B cell (primary cell): ENCODE measurements around the gene SRPRB. TPM values are rescaled to one million over a fixed set of nuclear protein-coding genes. Genes with fewer than 3 reads are reported as not detected.

ENCODE experiments used
- ATAC-seq: fragments of 200-7000 bp; cut with Tn5 transposase; one replicate; pipeline ENCODE4 v1.10.0; 2021; ENCODE audit warnings: low read depth, mild to moderate bottlenecking, moderate number of reproducible peaks, moderate library complexity
- CTCF ChIA-PET: fragments of 350-600 bp; sonication (Branson Sonifier 250); formaldehyde crosslinking; loops from one replicate; lab custom pipeline; 2021; ENCODE audit warnings: antibody characterized with exemption, inconsistent platforms; lab: Charles Lee
- POLR2A ChIA-PET: fragments of 350-600 bp; sonication (Branson Sonifier 250); formaldehyde crosslinking; loops from one replicate; lab custom pipeline; 2021; ENCODE audit warnings: antibody characterized with exemption; lab: Charles Lee
- DNase-seq: peaks from one replicate; pipeline ENCODE4 v3.0.0; 2013
- H2AFZ ChIP-seq: 2 replicates; pipeline ENCODE4 v1.6.1; 2012; ENCODE audit warnings: mild to moderate bottlenecking, low read depth, low read length; ENCODE audit not compliant: insufficient read depth, poor library complexity, severe bottlenecking
- H3K27ac ChIP-seq, 2 donors: 1 replicate in 1 of 2; 2 replicates in 1 of 2; pipeline ENCODE4 v1.5.1; 2012 to 2013; ENCODE audit warnings: low read length in 2 of 2, mild to moderate bottlenecking in 2 of 2, moderate library complexity in 1 of 2
- H3K27me3 ChIP-seq, 4 experiments: fragments of 200-600 bp in 1 of 4; sonication (generic) in 1 of 4; replicated peaks in 1 of 4; 1 replicate in 2 of 4; 2 replicates in 2 of 4; pipeline versions ENCODE4 v1.6.1 to v1.7.0; 2013 to 2016; ENCODE audit warnings: low read length in 3 of 4, mild to moderate bottlenecking in 2 of 4, mixed read lengths in 1 of 4, moderate library complexity in 1 of 4; ENCODE audit not compliant: insufficient read depth in 4 of 4, control insufficient read depth in 3 of 4; ENCODE audit errors: control extremely low read depth in 1 of 4
- H3K36me3 ChIP-seq, 2 experiments: replicated peaks in 1 of 2; 1 replicate in 1 of 2; 2 replicates in 1 of 2; pipeline versions ENCODE4 v1.6.1 to v1.7.1; 2013; ENCODE audit warnings: low read length in 1 of 2; ENCODE audit not compliant: insufficient read depth in 2 of 2, control insufficient read depth in 1 of 2; ENCODE audit errors: control extremely low read depth in 1 of 2, extremely low read depth in 1 of 2
- H3K4me1 ChIP-seq, 2 donors: fragments of 200-600 bp in 1 of 2; sonication (generic) in 1 of 2; 1 replicate in 1 of 2; 2 replicates in 1 of 2; pipeline versions ENCODE4 v1.5.1 to v1.6.1; 2013 to 2017; ENCODE audit warnings: low read length in 2 of 2; ENCODE audit not compliant: control insufficient read depth in 2 of 2, insufficient read depth in 2 of 2
- H3K4me2 ChIP-seq: replicated peaks from 2 replicates; pipeline ENCODE3; 2012; ENCODE audit warnings: mild to moderate bottlenecking, low read depth, low read length; ENCODE audit not compliant: poor library complexity, severe bottlenecking
- H3K4me3 ChIP-seq, 5 experiments: fragments of 200-600 bp in 1 of 5; sonication (generic) in 1 of 5; 1 replicate in 3 of 5; 2 replicates in 2 of 5; pipeline versions ENCODE4 v1.5.1 to v1.7.0; 2011 to 2016; ENCODE audit warnings: low read length in 4 of 5, mild to moderate bottlenecking in 4 of 5, low read depth in 2 of 5, control low read depth in 1 of 5, moderate library complexity in 1 of 5; ENCODE audit not compliant: insufficient read depth in 1 of 5; ENCODE audit errors: control extremely low read depth in 1 of 5, extremely low read depth in 1 of 5
- H3K79me2 ChIP-seq: fragments of 200-600 bp; sonication (generic); one replicate; pipeline ENCODE4 v1.6.0; 2016; ENCODE audit warnings: low read length; ENCODE audit not compliant: control insufficient read depth, insufficient read depth
- H3K9ac ChIP-seq: fragments of 200-600 bp; sonication (generic); 2 replicates; pipeline ENCODE4 v1.6.1; 2017; ENCODE audit warnings: mild to moderate bottlenecking, low read length, moderate library complexity
- H3K9me3 ChIP-seq, 3 donors: one replicate each; pipeline versions ENCODE4 v1.6.1 to v1.7.1; 2013; ENCODE audit warnings: low read length in 2 of 3; ENCODE audit not compliant: control insufficient read depth in 2 of 3, insufficient read depth in 1 of 3; ENCODE audit errors: control extremely low read depth in 1 of 3
- H4K20me1 ChIP-seq: 2 replicates; pipeline ENCODE4 v1.6.0; 2012; ENCODE audit warnings: mild to moderate bottlenecking, low read length; ENCODE audit not compliant: insufficient read depth, control insufficient read depth, poor library complexity, severe bottlenecking
- H3K27ac Mint-ChIP-seq: one replicate; pipeline ENCODE4 v1.8.0; 2021; ENCODE audit warnings: mixed read lengths
- H3K27me3 Mint-ChIP-seq: one replicate; pipeline ENCODE4 v1.8.0; 2021; ENCODE audit warnings: mixed read lengths
- H3K4me1 Mint-ChIP-seq: one replicate; pipeline ENCODE4 v1.8.0; 2021; ENCODE audit warnings: mixed read lengths
- H3K4me3 Mint-ChIP-seq: one replicate; pipeline ENCODE4 v1.8.0; 2021; ENCODE audit warnings: mixed read lengths
- H3K9me3 Mint-ChIP-seq: one replicate; pipeline ENCODE4 v1.8.0; 2022; ENCODE audit warnings: mixed read lengths; ENCODE audit not compliant: insufficient read depth
- CTCF ChIP-seq: fragments of 200-600 bp; IDR thresholded peaks from one replicate; pipeline ENCODE4 v1.8.0; 2022; ENCODE audit warnings: antibody characterized with exemption, mild to moderate bottlenecking
- EZH2 ChIP-seq: IDR thresholded peaks from 2 replicates; pipeline ENCODE4 v1.6.1; 2012; ENCODE audit warnings: borderline replicate concordance, low read depth, mild to moderate bottlenecking, moderate library complexity, low read length; ENCODE audit not compliant: insufficient read depth, poor library complexity, severe bottlenecking
- intact Hi-C: fragments of 100-400 bp; cut with micrococcal nuclease; formaldehyde crosslinking; loops from one replicate; pipeline ENCODE4 v1.10.0; 2022
- polyA plus RNA-seq: library from polyadenylated mRNA; depleted of rRNA; stranded (reverse); fragments of >200 nt; gene quantifications from 2 replicates; pipeline ENCODE4 v1.2.3, GENCODE V29; 2012
- total RNA-seq, 2 donors: library from RNA; stranded (reverse); fragments of 120-200 nt in 1 of 2; gene quantifications; 1 replicate in 1 of 2; 2 replicates in 1 of 2; pipeline versions ENCODE4 v1.2.3 to v1.2.4, GENCODE V29; 2013 to 2022

SRPRB gene
- total and polyA plus RNA-seq, 2 donors (not counting 1 experiment from before 2014, with no cell fraction given) = 10.1 to 28.8 TPM

DNA sequence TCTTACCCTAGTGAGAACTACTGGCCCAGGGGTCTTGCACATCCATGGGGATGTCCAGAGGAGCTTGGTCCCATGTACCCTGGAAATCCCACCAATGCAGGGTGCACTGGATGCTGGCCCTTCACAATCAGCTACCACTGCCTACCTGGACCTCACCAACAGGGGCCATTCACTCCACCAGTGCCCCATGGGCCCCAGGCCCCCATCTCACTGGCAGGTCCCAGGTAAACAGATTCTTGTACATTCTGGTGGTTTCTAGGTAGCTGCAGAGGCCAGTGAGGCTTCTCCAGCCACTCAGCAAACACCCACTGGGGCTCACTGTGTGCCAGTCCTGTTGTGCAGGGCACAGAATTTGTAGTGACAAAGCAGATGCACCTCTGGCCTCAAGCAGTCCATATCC, 65.2 kb downstream of the SRPRB start:
- H2AFZ ChIP-seq = no peak overlapping the region
- POLR2A ChIA-PET = no interaction called here
- no peaks in the 10 kb centered on the region for H4K20me1 ChIP-seq
- H3K27me3 Mint-ChIP-seq = peaks cover 33% of the 10 kb centered on the region
- peaks cover 0 to 2% (median 0%) of the 10 kb centered on the region in 4 experiments for H3K27me3 ChIP-seq
- H3K79me2 ChIP-seq = no peaks in the 10 kb centered on the region
- TF ChIP-seq EZH2 = no peak
- TF ChIP-seq CTCF = no peak
- H3K36me3 ChIP-seq = no peaks in the 10 kb centered on the region
- H3K9ac ChIP-seq = no peak overlapping the region
- DNase-seq (no peak), ATAC-seq (no peak)
- H3K4me1 ChIP-seq = no peaks in the 10 kb centered on the region
- no peak overlapping the region for H3K27ac Mint-ChIP-seq
- no peak overlapping the region for H3K27ac ChIP-seq
- intact Hi-C loops = no loop called here
- peaks cover 0 to 5% (median 0%) of the 10 kb centered on the region in 3 donors for H3K9me3 ChIP-seq
- no peak overlapping the region for H3K4me2 ChIP-seq
- no peaks in the 10 kb centered on the region for H3K4me1 Mint-ChIP-seq
- CTCF ChIA-PET = no interaction called here
- no peaks in the 10 kb centered on the region for H3K9me3 Mint-ChIP-seq
- H3K4me3 ChIP-seq = no peak overlapping the region
- H3K4me3 Mint-ChIP-seq = no peak overlapping the region

Other genes starting within 250 kb of the SRPRB start
- gene CDV3, start 232.1 kb upstream of the SRPRB start, total RNA-seq = 179 and 188 TPM in 2 replicates
- 39.8 and 71.8 TPM in 2 replicates for gene CDV3, start 232.1 kb upstream of the SRPRB start, polyA plus RNA-seq
- gene TOPBP1, start 143.9 kb upstream of the SRPRB start, total RNA-seq = 47.7 and 53.7 TPM in 2 replicates
- 34.2 and 38.5 TPM in 2 replicates for gene TOPBP1, start 143.9 kb upstream of the SRPRB start, polyA plus RNA-seq
- gene TF, start 59.4 kb upstream of the SRPRB start, total RNA-seq = 0.27 TPM in 2 replicates
- gene TF, start 59.4 kb upstream of the SRPRB start, polyA plus RNA-seq = 0.36 and 0.37 TPM in 2 replicates
- not detected in 2 replicates for gene RAB6B, start 90.1 kb downstream of the SRPRB start, total RNA-seq
- 0.04 TPM in 1 of 2 replicates, not detected in the other for gene RAB6B, start 90.1 kb downstream of the SRPRB start, polyA plus RNA-seq
- gene SLCO2A1, start 224.1 kb downstream of the SRPRB start, total RNA-seq = not detected in 2 replicates
- gene SLCO2A1, start 224.1 kb downstream of the SRPRB start, polyA plus RNA-seq = not detected in 2 replicates